SK-N-SH treated with all-trans-retinoic acid at 6 μM for 48 hours (cell line): ENCODE results near the gene ITPRIPL2.

Experiments
- ATAC-seq: fragments of 200-7000 bp; cut with Tn5 transposase; 3 replicates; pipeline ENCODE4 v1.9.1; 2020; ENCODE audit warnings: mild to moderate bottlenecking, moderate library complexity
- ARNTL ChIP-seq: fragments of 450-650 bp; formaldehyde crosslinking; IDR thresholded peaks from 2 replicates; pipeline ENCODE4 v1.5.0; 2020; ENCODE audit warnings: low read depth, mild to moderate bottlenecking, moderate library complexity, borderline replicate concordance
- BACH2 ChIP-seq: fragments of 250-450 bp; sonication (Bioruptor Pico); IDR thresholded peaks from 2 replicates; pipeline ENCODE4 v1.9.0; 2021; ENCODE audit warnings: mild to moderate bottlenecking, borderline replicate concordance
- CREB5 ChIP-seq: fragments of 250-450 bp; sonication (Bioruptor Pico); IDR thresholded peaks from 2 replicates; pipeline ENCODE4 v1.5.1; 2020; ENCODE audit warnings: low read depth, mild to moderate bottlenecking, moderate library complexity
- CSDC2 ChIP-seq: fragments of 250-450 bp; sonication (Bioruptor Pico); IDR thresholded peaks from 2 replicates; pipeline ENCODE4 v1.5.0; 2020; ENCODE audit warnings: mild to moderate bottlenecking, moderate library complexity
- CSRNP3 ChIP-seq: fragments of 250-450 bp; sonication (Bioruptor Pico); IDR thresholded peaks from 2 replicates; pipeline ENCODE4 v1.5.1; 2021; ENCODE audit warnings: mild to moderate bottlenecking, moderate library complexity
- ESRRG ChIP-seq: fragments of 250-450 bp; sonication (Bioruptor Pico); IDR thresholded peaks from 2 replicates; pipeline ENCODE4 v1.6.1; 2021; ENCODE audit warnings: mild to moderate bottlenecking
- GLIS3 ChIP-seq: fragments of 250-450 bp; sonication (Bioruptor Pico); IDR thresholded peaks from 2 replicates; pipeline ENCODE4 v1.5.0; 2020; ENCODE audit warnings: mild to moderate bottlenecking, moderate library complexity
- ISL1 ChIP-seq: fragments of 250-450 bp; sonication (Bioruptor Pico); IDR thresholded peaks from 2 replicates; pipeline ENCODE4 v2.1.2; 2022; ENCODE audit warnings: mild to moderate bottlenecking, moderate library complexity
- OSR1 ChIP-seq: fragments of 250-450 bp; sonication (Bioruptor Pico); IDR thresholded peaks from 2 replicates; pipeline ENCODE4 v1.8.0; 2022; ENCODE audit warnings: moderate library complexity, mild to moderate bottlenecking, inconsistent platforms
- POU6F1 ChIP-seq: fragments of 250-450 bp; sonication (Bioruptor Pico); IDR thresholded peaks from 2 replicates; pipeline ENCODE4 v1.8.0; 2021; ENCODE audit warnings: low read depth, mild to moderate bottlenecking, moderate library complexity, borderline replicate concordance
- PPARA ChIP-seq: fragments of 250-450 bp; sonication (Bioruptor Pico); IDR thresholded peaks from 2 replicates; pipeline ENCODE4 v1.5.0; 2020; ENCODE audit warnings: mild to moderate bottlenecking, borderline replicate concordance
- RARB ChIP-seq: fragments of 250-450 bp; sonication (Bioruptor Pico); IDR thresholded peaks from 2 replicates; pipeline ENCODE4 v1.8.0; 2021; ENCODE audit warnings: mild to moderate bottlenecking, moderate library complexity
- SNAI2 ChIP-seq: fragments of 250-450 bp; sonication (Bioruptor Pico); IDR thresholded peaks from 2 replicates; pipeline ENCODE4 v1.5.0; 2020; ENCODE audit warnings: mild to moderate bottlenecking, moderate library complexity
- TCF4 ChIP-seq: fragments of 250-450 bp; sonication (Bioruptor Pico); IDR thresholded peaks from 2 replicates; pipeline ENCODE4 v1.8.0; 2021; ENCODE audit warnings: mild to moderate bottlenecking, moderate library complexity, borderline replicate concordance
- TOX ChIP-seq: fragments of 250-450 bp; sonication (Bioruptor Pico); IDR thresholded peaks from 2 replicates; pipeline ENCODE4 v1.8.0; 2021; ENCODE audit warnings: mild to moderate bottlenecking, moderate library complexity, borderline replicate concordance
- TSHZ2 ChIP-seq: fragments of 250-450 bp; sonication (Bioruptor Pico); IDR thresholded peaks from 2 replicates; pipeline ENCODE4 v1.5.0; 2020; ENCODE audit warnings: mild to moderate bottlenecking, moderate library complexity
- ZC3H10 ChIP-seq: fragments of 250-450 bp; sonication (Bioruptor Pico); IDR thresholded peaks from 2 replicates; pipeline ENCODE4 v1.5.1; 2021; ENCODE audit warnings: mild to moderate bottlenecking, moderate library complexity
- ZFP3 ChIP-seq: fragments of 250-450 bp; sonication (Bioruptor Pico); IDR thresholded peaks from 2 replicates; pipeline ENCODE4 v1.5.0; 2020; ENCODE audit warnings: mild to moderate bottlenecking, moderate library complexity
- ZFP30 ChIP-seq: fragments of 450-650 bp; formaldehyde crosslinking; IDR thresholded peaks from 2 replicates; pipeline ENCODE4 v1.5.0; 2022; ENCODE audit warnings: mild to moderate bottlenecking, moderate library complexity
- ZNF565 ChIP-seq: fragments of 450-650 bp; formaldehyde crosslinking; conservative IDR thresholded peaks from 2 replicates; pipeline ENCODE4 v1.5.0; 2020; ENCODE audit warnings: low read depth, mild to moderate bottlenecking, moderate library complexity
- ZNF70 ChIP-seq: fragments of 450-650 bp; formaldehyde crosslinking; IDR thresholded peaks from 2 replicates; pipeline ENCODE4 v1.5.0; 2020; ENCODE audit warnings: mild to moderate bottlenecking, moderate library complexity
- ZNF8 ChIP-seq: fragments of 450-650 bp; formaldehyde crosslinking; IDR thresholded peaks from 2 replicates; pipeline ENCODE4 v1.5.0; 2020; ENCODE audit warnings: mild to moderate bottlenecking, moderate library complexity
- TF ChIP-seq, protein P1 (sequence below): fragments of 250-450 bp; sonication (Bioruptor Pico); IDR thresholded peaks from 2 replicates; pipeline ENCODE4 v1.8.0; 2020; ENCODE audit warnings: mild to moderate bottlenecking, moderate library complexity, borderline replicate concordance

Gene ITPRIPL2

DNA sequence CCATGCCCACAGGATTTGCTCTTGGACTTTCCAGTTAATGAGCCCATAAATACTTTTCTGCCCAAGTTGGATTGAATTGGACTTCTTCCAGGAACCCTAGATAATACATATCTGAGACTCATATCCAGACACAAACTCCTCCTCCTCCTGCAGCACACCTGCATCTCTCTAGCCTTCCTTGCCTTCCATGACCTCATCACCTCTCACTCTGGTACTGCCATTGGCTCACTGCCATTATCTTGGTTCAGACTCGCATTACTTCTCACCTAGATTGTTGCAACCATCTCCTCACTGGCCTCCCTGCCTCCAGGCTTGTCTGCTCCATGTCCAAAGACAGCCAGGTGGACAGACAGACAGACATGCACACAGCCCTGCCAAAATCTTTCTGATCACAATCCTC is 49.5 kb downstream of the ITPRIPL2 start:
- ATAC-seq = no peak
- TF ChIP-seq ZNF70 (CRISPR knock-in tag) (no peak), PPARA (CRISPR knock-in tag) (no peak), ZNF8 (CRISPR knock-in tag) (no peak), BACH2 (CRISPR knock-in tag) (no peak), ESRRG (CRISPR knock-in tag) (no peak), TOX (no peak), ISL1 (CRISPR knock-in tag) (no peak), GLIS3 (no peak), ARNTL (CRISPR knock-in tag) (no peak), TCF4 (CRISPR knock-in tag) (no peak), CREB5 (no peak), ZC3H10 (CRISPR knock-in tag) (no peak), RARB (CRISPR knock-in tag) (no peak), TSHZ2 (no peak), SNAI2 (no peak), ZNF565 (CRISPR knock-in tag) (no peak), OSR1 (no peak)
- TF ChIP-seq, protein P1, sequence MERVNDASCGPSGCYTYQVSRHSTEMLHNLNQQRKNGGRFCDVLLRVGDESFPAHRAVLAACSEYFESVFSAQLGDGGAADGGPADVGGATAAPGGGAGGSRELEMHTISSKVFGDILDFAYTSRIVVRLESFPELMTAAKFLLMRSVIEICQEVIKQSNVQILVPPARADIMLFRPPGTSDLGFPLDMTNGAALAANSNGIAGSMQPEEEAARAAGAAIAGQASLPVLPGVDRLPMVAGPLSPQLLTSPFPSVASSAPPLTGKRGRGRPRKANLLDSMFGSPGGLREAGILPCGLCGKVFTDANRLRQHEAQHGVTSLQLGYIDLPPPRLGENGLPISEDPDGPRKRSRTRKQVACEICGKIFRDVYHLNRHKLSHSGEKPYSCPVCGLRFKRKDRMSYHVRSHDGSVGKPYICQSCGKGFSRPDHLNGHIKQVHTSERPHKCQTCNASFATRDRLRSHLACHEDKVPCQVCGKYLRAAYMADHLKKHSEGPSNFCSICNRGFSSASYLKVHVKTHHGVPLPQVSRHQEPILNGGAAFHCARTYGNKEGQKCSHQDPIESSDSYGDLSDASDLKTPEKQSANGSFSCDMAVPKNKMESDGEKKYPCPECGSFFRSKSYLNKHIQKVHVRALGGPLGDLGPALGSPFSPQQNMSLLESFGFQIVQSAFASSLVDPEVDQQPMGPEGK = no peak

DNA sequence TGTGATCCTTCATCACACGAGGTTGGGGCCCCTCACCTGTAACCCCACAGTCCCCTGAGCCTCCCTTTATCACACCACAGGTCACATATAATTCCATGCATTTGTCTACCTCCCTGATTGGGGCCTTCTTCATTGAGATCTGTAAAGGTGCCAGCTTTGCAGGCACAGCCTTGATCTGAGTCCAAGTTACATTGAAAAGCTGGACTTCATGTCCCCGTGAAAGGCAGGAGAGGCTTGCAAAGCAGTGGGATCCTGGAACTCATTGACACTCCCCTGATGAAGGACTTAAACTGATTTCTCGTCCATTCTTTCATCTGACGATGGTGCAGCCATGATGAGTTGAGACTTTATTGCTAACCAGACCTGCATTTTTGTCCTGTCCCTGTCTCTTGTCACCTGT is 50.5 kb downstream of the ITPRIPL2 start:
- TF ChIP-seq ARNTL (CRISPR knock-in tag) = no peak
- no peak for TF ChIP-seq ZNF565 (CRISPR knock-in tag)
- TF ChIP-seq SNAI2 = no peak
- TF ChIP-seq RARB (CRISPR knock-in tag) = no peak
- TF ChIP-seq TCF4 (CRISPR knock-in tag) = no peak
- no peak for TF ChIP-seq CSRNP3 (CRISPR knock-in tag)
- TF ChIP-seq ISL1 (CRISPR knock-in tag) = no peak
- TF ChIP-seq ZC3H10 (CRISPR knock-in tag) = no peak
- TF ChIP-seq ESRRG (CRISPR knock-in tag) = no peak
- TF ChIP-seq, protein P1 = no peak
- no peak for TF ChIP-seq ZFP30 (CRISPR knock-in tag)
- no peak for TF ChIP-seq TOX
- no peak for ATAC-seq

GRCh38 chr16:19165101-19165500 is 51.3 kb downstream of the ITPRIPL2 start:
- TF ChIP-seq POU6F1 (CRISPR knock-in tag) = no peak
- TF ChIP-seq RARB (CRISPR knock-in tag) = no peak
- TF ChIP-seq ZNF565 (CRISPR knock-in tag) = no peak
- no peak for TF ChIP-seq ESRRG (CRISPR knock-in tag)
- TF ChIP-seq ZNF8 (CRISPR knock-in tag) = no peak
- TF ChIP-seq ZFP3 (CRISPR knock-in tag) = no peak
- no peak for TF ChIP-seq ZFP30 (CRISPR knock-in tag)
- TF ChIP-seq GLIS3 = no peak
- TF ChIP-seq CSDC2 = no peak
- no peak for TF ChIP-seq OSR1
- TF ChIP-seq ZNF70 (CRISPR knock-in tag) = no peak
- no peak for TF ChIP-seq TCF4 (CRISPR knock-in tag)
- TF ChIP-seq ZC3H10 (CRISPR knock-in tag) = no peak
- TF ChIP-seq SNAI2 = no peak
- TF ChIP-seq PPARA (CRISPR knock-in tag) = no peak
- ATAC-seq = no peak
